A549 (cell line): ENCODE results near the gene INSYN2B. TPM values are rescaled to one million over a fixed set of nuclear protein-coding genes. Genes with fewer than 3 reads are reported as not detected.

Experiments
- ATAC-seq, 2 experiments: fragments of 200-7000 bp in 1 of 2; fragments of >200 bp in 1 of 2; cut with Nextera tagmentation in 1 of 2; cut with Tn5 transposase in 1 of 2; 3 replicates each; pipeline versions ENCODE4 v1.8.0 to v1.9.1; 2018 to 2020; ENCODE audit warnings: mild to moderate bottlenecking in 1 of 2, moderate library complexity in 1 of 2
- CTCF ChIA-PET: fragments of 300-600 bp; sonication (Branson Sonifier 250); formaldehyde crosslinking; extraction: SDS; loops from one replicate; lab custom pipeline; 2021; ENCODE audit warnings: antibody characterized with exemption, inconsistent platforms; lab: Yijun Ruan, JAX
- POLR2A ChIA-PET: fragments of 350-600 bp; formaldehyde crosslinking; extraction: SDS; loops from one replicate; lab custom pipeline; 2021; ENCODE audit warnings: antibody characterized with exemption, inconsistent platforms; lab: Yijun Ruan, JAX
- DNase-seq, 2 experiments: peaks; one replicate each; pipeline versions ENCODE4 v3.0.0 to v3.0.0-alpha.2; 2011 to 2016; ENCODE audit warnings: low read depth in 1 of 2, low spot score in 1 of 2
- FAIRE-seq: peaks from 2 replicates; lab custom pipeline; 2011; peaks lifted over from hg19 to GRCh38; lab: Jason Lieb, UNC
- H3K27ac ChIP-seq, 2 experiments: fragments of >200 bp; sonication (Bioruptor Twin); formaldehyde crosslinking; 3 replicates each; pipeline ENCODE4 v1.5.1; 2016 to 2017
- H3K4me1 ChIP-seq: fragments of >200 bp; sonication (Bioruptor Twin); formaldehyde crosslinking; 3 replicates; pipeline ENCODE4 v1.6.1; 2016
- H3K4me2 ChIP-seq: fragments of >200 bp; sonication (Bioruptor Twin); formaldehyde crosslinking; 3 replicates; pipeline ENCODE4 v1.6.1; 2016
- H3K4me3 ChIP-seq: fragments of >200 bp; sonication (Bioruptor Twin); formaldehyde crosslinking; 3 replicates; pipeline ENCODE4 v1.5.1; 2016
- H3K9me3 ChIP-seq: fragments of >200 bp; sonication (Bioruptor Twin); formaldehyde crosslinking; 3 replicates; pipeline ENCODE4 v1.6.1; 2016
- CBX2 ChIP-seq: fragments of 200-600 bp; sonication (generic); IDR thresholded peaks from 2 replicates; pipeline ENCODE4 v1.6.1; 2016; ENCODE audit warnings: low read depth, mild to moderate bottlenecking, borderline replicate concordance
- CEBPB ChIP-seq, 2 experiments: fragments of >200 bp in 1 of 2; sonication (Bioruptor Twin) in 1 of 2; formaldehyde crosslinking in 1 of 2; IDR thresholded peaks; 2 replicates each; pipeline ENCODE4 v1.6.1; 2012 to 2016
- CHD4 ChIP-seq: fragments of 200-600 bp; sonication (generic); IDR thresholded peaks from 2 replicates; pipeline ENCODE4 v1.6.1; 2016; ENCODE audit warnings: antibody characterized with exemption, mild to moderate bottlenecking, borderline replicate concordance
- EHF ChIP-seq: fragments of 250-450 bp; sonication (Bioruptor Pico); IDR thresholded peaks from 2 replicates; pipeline ENCODE4 v1.5.0; 2020; ENCODE audit warnings: mild to moderate bottlenecking
- EP300 ChIP-seq, 2 experiments: fragments of >200 bp; sonication (Bioruptor Twin); formaldehyde crosslinking; IDR thresholded peaks; 2 replicates in 1 of 2; 3 replicates in 1 of 2; pipeline ENCODE4 v1.6.1; 2016 to 2017
- FOSB ChIP-seq: fragments of 250-450 bp; sonication (Bioruptor Pico); IDR thresholded peaks from 2 replicates; pipeline ENCODE4 v1.5.0; 2020; ENCODE audit warnings: mild to moderate bottlenecking, moderate library complexity
- FOSL2 ChIP-seq, 2 experiments: fragments of 450-650 bp in 1 of 2; fragments of >200 bp in 1 of 2; sonication (Bioruptor Twin) in 1 of 2; formaldehyde crosslinking; IDR thresholded peaks; 2 replicates each; pipeline versions ENCODE4 v1.5.0 to v1.6.1; 2016 to 2020; ENCODE audit warnings: mild to moderate bottlenecking in 1 of 2, moderate library complexity in 1 of 2
- FOXS1 ChIP-seq: fragments of 250-450 bp; sonication (Bioruptor Pico); IDR thresholded peaks from 2 replicates; pipeline ENCODE4 v1.5.0; 2020; ENCODE audit warnings: mild to moderate bottlenecking, moderate library complexity
- GATA3 ChIP-seq: IDR thresholded peaks from 2 replicates; pipeline ENCODE4 v1.6.1; 2012; ENCODE audit warnings: borderline replicate concordance
- HDAC2 ChIP-seq: fragments of 200-600 bp; sonication (generic); IDR thresholded peaks from 2 replicates; pipeline ENCODE4 v1.6.1; 2016
- HMGXB4 ChIP-seq: fragments of 250-450 bp; sonication (Bioruptor Pico); IDR thresholded peaks from 2 replicates; pipeline ENCODE4 v1.5.0; 2021; ENCODE audit warnings: mild to moderate bottlenecking, moderate library complexity, borderline replicate concordance
- HOXB5 ChIP-seq: fragments of 250-450 bp; sonication (Bioruptor Pico); IDR thresholded peaks from 2 replicates; pipeline ENCODE4 v1.5.0; 2020; ENCODE audit warnings: mild to moderate bottlenecking, moderate library complexity
- JUN ChIP-seq, 2 experiments: fragments of >200 bp; sonication (Bioruptor Twin); formaldehyde crosslinking; IDR thresholded peaks; 2 replicates in 1 of 2; 3 replicates in 1 of 2; pipeline ENCODE4 v1.6.1; 2016 to 2017
- KDM1A ChIP-seq: fragments of 200-600 bp; sonication (generic); IDR thresholded peaks from 2 replicates; pipeline ENCODE4 v1.6.1; 2016; ENCODE audit warnings: low read depth, mild to moderate bottlenecking
- KDM5A ChIP-seq: fragments of 200-600 bp; sonication (generic); IDR thresholded peaks from 2 replicates; pipeline ENCODE4 v1.6.1; 2016; ENCODE audit warnings: antibody characterized with exemption, mild to moderate bottlenecking
- MAFK ChIP-seq: fragments of 450-650 bp; IDR thresholded peaks from 2 replicates; pipeline ENCODE4 v1.6.1; 2014; ENCODE audit not compliant: partially characterized antibody
- MYC ChIP-seq: IDR thresholded peaks from 2 replicates; pipeline ENCODE4 v1.6.1; 2012; ENCODE audit warnings: mild to moderate bottlenecking, inconsistent platforms, low read length, improper control_type of control experiment, borderline replicate concordance
- NFE2L2 ChIP-seq: fragments of 150-350 bp; conservative IDR thresholded peaks from 2 replicates; pipeline ENCODE4 v1.6.1; 2014; ENCODE audit warnings: low read length
- NR3C1 ChIP-seq: fragments of >200 bp; sonication (Bioruptor Twin); formaldehyde crosslinking; IDR thresholded peaks from 3 replicates; pipeline ENCODE4 v1.6.1; 2017
- RARB ChIP-seq: fragments of 250-450 bp; sonication (Bioruptor Pico); IDR thresholded peaks from 2 replicates; pipeline ENCODE4 v1.8.0; 2021; ENCODE audit warnings: mild to moderate bottlenecking, moderate library complexity
- RFX5 ChIP-seq: fragments of 450-650 bp; IDR thresholded peaks from 2 replicates; pipeline ENCODE4 v1.7.1; 2014; ENCODE audit warnings: antibody characterized with exemption, mild to moderate bottlenecking, moderate library complexity
- RNF2 ChIP-seq: fragments of 200-600 bp; sonication (generic); IDR thresholded peaks from 2 replicates; pipeline ENCODE4 v1.6.1; 2016; ENCODE audit warnings: low read depth, mild to moderate bottlenecking, antibody characterized with exemption, moderate library complexity, borderline replicate concordance
- TFCP2L1 ChIP-seq: fragments of 250-450 bp; sonication (Bioruptor Pico); IDR thresholded peaks from 2 replicates; pipeline ENCODE4 v1.5.0; 2021; ENCODE audit warnings: mild to moderate bottlenecking
- TP53 ChIP-seq: fragments of 250-450 bp; sonication (Bioruptor Pico); IDR thresholded peaks from 2 replicates; pipeline ENCODE4 v1.5.0; 2021; ENCODE audit warnings: mild to moderate bottlenecking, moderate library complexity
- ZC3H11A ChIP-seq: fragments of 450-650 bp; IDR thresholded peaks from 2 replicates; pipeline ENCODE4 v1.6.1; 2014; ENCODE audit warnings: antibody characterized with exemption, mild to moderate bottlenecking
- ZSCAN20 ChIP-seq: fragments of 250-450 bp; sonication (Bioruptor Pico); IDR thresholded peaks from 2 replicates; pipeline ENCODE4 v1.8.0; 2022; ENCODE audit warnings: mild to moderate bottlenecking, moderate library complexity
- WGBS: methylation state at CpG from one replicate; pipeline ENCODE4 v1.1.6; 2017; ENCODE audit errors: missing lambda C conversion rate; 5-methylcytosine and 5-hydroxymethylcytosine counted together
- polyA plus RNA-seq, 4 experiments: library from polyadenylated mRNA; depleted of rRNA in 3 of 4; stranded (reverse); fragments of >200 nt; fragmentation: RNase III in 1 of 4; extraction: RNeasy Plus Mini Kit Qiagen cat#74134 plus additional on column Dnase treatment in 1 of 4; gene quantifications; 2 replicates in 3 of 4; 3 replicates in 1 of 4; pipeline ENCODE4 v1.2.3, GENCODE V29; 2011 to 2017
- TF ChIP-seq, protein P1 (sequence below): fragments of >200 bp; sonication (Bioruptor Twin); formaldehyde crosslinking; IDR thresholded peaks from 3 replicates; pipeline ENCODE4 v1.5.1; 2016
- TF ChIP-seq, protein P2 (sequence below): fragments of 250-450 bp; sonication (Bioruptor Pico); IDR thresholded peaks from 2 replicates; pipeline ENCODE4 v1.5.0; 2020; ENCODE audit warnings: low read depth, mild to moderate bottlenecking, moderate library complexity
- TF ChIP-seq, protein P3 (sequence below): fragments of 450-650 bp; IDR thresholded peaks from 2 replicates; pipeline ENCODE4 v1.6.1; 2014; ENCODE audit warnings: antibody characterized with exemption

The INSYN2B gene
- polyA plus RNA-seq, 2 of the 4 experiments (the other 2 are of a cell fraction): 0.26 to 0.46 TPM

DNA sequence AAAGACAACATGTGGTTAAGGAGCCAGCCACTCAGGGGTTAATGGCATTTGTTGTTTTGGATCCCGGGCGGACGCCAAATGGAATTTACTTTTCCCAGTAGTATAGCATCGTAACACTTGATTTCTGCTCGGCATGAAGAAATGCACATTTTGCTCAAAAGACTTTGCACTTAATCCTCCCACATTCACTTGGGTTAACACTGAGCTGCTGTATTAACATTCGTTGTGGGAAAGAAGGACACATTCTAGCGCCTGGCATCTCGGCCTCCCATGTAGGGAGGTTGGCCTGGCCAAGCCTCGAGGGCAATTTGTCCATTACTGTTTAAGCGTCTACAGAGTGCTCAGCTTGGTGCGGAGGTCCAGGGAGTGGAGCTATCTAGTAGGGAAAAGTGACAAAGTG, 32.3 kb upstream of the INSYN2B start:
- Histone ChIP-seq H3K4me2 (no peak overlapping the region), H3K27ac (no peak overlapping the region), H3K9me3 (no peaks in the 10 kb centered on the region), H3K4me3 (no peak overlapping the region), H3K4me1 (no peaks in the 10 kb centered on the region)
- DNase-seq (no peak), FAIRE-seq (no peak), ATAC-seq (no peak)
- POLR2A ChIA-PET: no interaction called here
- 57% methylated on average over 11 of the region's 11 CpGs for WGBS
- CTCF ChIA-PET: interaction anchor here (0.6 to 1.2 kb wide), 3 partner anchors 14 to 687 kb away, joined by 3 read pairs; no protein-coding TSS in a partner anchor
- TF ChIP-seq HOXB5 (CRISPR knock-in tag) (no peak), ZSCAN20 (no peak), CBX2 (no peak), RFX5 (no peak), EP300 (IDR thresholded peaks at IDR 0.05) (no peak), EHF (CRISPR knock-in tag) (no peak), HDAC2 (no peak), TFCP2L1 (CRISPR knock-in tag) (no peak), CEBPB (IDR thresholded peaks at IDR 0.05) (no peak), FOSB (no peak), MAFK (no peak), GATA3 (no peak), KDM5A (no peak), RNF2 (no peak), ZC3H11A (no peak), KDM1A (no peak), NFE2L2 (no peak)
- TF ChIP-seq, protein P1, sequence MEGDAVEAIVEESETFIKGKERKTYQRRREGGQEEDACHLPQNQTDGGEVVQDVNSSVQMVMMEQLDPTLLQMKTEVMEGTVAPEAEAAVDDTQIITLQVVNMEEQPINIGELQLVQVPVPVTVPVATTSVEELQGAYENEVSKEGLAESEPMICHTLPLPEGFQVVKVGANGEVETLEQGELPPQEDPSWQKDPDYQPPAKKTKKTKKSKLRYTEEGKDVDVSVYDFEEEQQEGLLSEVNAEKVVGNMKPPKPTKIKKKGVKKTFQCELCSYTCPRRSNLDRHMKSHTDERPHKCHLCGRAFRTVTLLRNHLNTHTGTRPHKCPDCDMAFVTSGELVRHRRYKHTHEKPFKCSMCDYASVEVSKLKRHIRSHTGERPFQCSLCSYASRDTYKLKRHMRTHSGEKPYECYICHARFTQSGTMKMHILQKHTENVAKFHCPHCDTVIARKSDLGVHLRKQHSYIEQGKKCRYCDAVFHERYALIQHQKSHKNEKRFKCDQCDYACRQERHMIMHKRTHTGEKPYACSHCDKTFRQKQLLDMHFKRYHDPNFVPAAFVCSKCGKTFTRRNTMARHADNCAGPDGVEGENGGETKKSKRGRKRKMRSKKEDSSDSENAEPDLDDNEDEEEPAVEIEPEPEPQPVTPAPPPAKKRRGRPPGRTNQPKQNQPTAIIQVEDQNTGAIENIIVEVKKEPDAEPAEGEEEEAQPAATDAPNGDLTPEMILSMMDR: no peak

DNA sequence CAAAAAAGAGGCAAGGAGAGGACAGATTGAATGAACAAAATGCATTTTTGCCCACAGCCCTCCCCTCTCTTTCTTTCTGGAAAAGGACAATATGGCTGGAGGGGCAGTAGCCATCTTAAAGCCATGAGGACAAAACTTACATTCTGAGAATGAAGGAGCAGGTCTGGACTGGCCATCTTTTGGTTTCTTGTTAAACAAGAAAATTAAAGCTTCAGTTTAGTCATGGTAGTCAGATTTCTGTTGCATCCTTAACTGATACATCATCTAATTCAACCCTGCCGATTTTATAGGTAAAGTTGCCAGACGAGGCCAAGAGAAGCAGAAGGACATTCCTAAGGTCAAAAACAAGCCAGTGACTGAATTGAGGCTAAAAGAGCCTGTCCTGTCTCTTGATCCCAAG, 31.5 kb upstream of the INSYN2B start:
- Histone ChIP-seq H3K9me3 (no peaks in the 10 kb centered on the region), H3K4me1 (no peaks in the 10 kb centered on the region), H3K4me3 (no peak overlapping the region), H3K4me2 (no peak overlapping the region), H3K27ac (no peak overlapping the region)
- DNase-seq (no peak), ATAC-seq (no peak), FAIRE-seq (no peak)
- TF ChIP-seq FOXS1 (CRISPR knock-in tag) (no peak), RNF2 (no peak), NR3C1 (no peak), RARB (CRISPR knock-in tag) (no peak), TP53 (CRISPR knock-in tag) (no peak), MYC (no peak), CBX2 (no peak)
- TF ChIP-seq, protein P2, sequence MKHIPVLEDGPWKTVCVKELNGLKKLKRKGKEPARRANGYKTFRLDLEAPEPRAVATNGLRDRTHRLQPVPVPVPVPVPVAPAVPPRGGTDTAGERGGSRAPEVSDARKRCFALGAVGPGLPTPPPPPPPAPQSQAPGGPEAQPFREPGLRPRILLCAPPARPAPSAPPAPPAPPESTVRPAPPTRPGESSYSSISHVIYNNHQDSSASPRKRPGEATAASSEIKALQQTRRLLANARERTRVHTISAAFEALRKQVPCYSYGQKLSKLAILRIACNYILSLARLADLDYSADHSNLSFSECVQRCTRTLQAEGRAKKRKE (CRISPR knock-in tag): no peak
- POLR2A ChIA-PET: no interaction called here
- WGBS: 21% methylated on average over 2 of the region's 2 CpGs
- CTCF ChIA-PET: interaction anchor here (1.2 kb wide), 1 partner anchor 13 kb away, joined by 3 read pairs; no protein-coding TSS in a partner anchor

DNA sequence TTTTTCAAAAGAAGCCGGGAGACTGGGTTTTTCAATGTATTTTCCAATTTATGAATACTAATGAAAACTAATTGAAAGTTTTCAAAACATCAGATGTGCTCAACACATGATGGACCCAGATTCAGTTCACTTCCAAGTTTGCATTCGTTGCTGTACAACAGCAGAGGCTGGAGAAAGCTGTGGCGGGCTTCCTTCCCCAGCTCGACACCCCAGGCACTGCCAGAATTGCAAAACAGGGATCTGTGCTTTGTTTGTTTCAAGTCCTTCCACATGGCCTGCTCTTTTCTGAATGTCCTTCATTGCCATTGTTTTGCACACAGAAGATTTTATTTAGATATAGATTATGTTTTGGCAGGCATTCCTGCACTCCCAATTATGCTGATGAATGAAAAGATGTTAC, 30.3 kb upstream of the INSYN2B start:
- 67% methylated on average over 4 of the region's 4 CpGs for WGBS
- Histone ChIP-seq H3K4me3 (no peak overlapping the region), H3K4me1 (no peaks in the 10 kb centered on the region), H3K9me3 (no peaks in the 10 kb centered on the region), H3K4me2 (no peak overlapping the region), H3K27ac (no peak overlapping the region)
- no peak for FAIRE-seq
- POLR2A ChIA-PET: no interaction called here
- CTCF ChIA-PET: interaction anchor here (0.8 to 1.4 kb wide), 3 partner anchors 17 to 49 kb away, joined by 3 read pairs; partner anchors contain the start of gene INSYN2B
- no peak for DNase-seq
- ATAC-seq: no peak
- TF ChIP-seq CHD4 (no peak), CBX2 (no peak), ZSCAN20 (no peak), HMGXB4 (CRISPR knock-in tag) (no peak), TFCP2L1 (CRISPR knock-in tag) (no peak), HDAC2 (no peak), TP53 (CRISPR knock-in tag) (no peak), FOSL2 (IDR thresholded peaks at IDR 0.05) (no peak), FOSL2 (CRISPR knock-in tag; IDR thresholded peaks at IDR 0.05) (no peak), JUN (IDR thresholded peaks at IDR 0.05) (no peak)
- TF ChIP-seq, protein P2 (CRISPR knock-in tag): no peak
- TF ChIP-seq, protein P3, sequence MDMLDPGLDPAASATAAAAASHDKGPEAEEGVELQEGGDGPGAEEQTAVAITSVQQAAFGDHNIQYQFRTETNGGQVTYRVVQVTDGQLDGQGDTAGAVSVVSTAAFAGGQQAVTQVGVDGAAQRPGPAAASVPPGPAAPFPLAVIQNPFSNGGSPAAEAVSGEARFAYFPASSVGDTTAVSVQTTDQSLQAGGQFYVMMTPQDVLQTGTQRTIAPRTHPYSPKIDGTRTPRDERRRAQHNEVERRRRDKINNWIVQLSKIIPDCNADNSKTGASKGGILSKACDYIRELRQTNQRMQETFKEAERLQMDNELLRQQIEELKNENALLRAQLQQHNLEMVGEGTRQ: no peak
